Glutamatergic neuron (in vitro differentiated cells): ENCODE results near the gene RBBP8NL. TPM values are rescaled to one million over a fixed set of nuclear protein-coding genes. Genes with fewer than 3 reads are reported as not detected.
A peak's percentile ranks its signal among the peaks of the same experiment; 100 is the strongest.

Experiments used
- DNase-seq: peaks from one replicate; pipeline ENCODE4 v3.0.0; 2022
- H3K27ac Mint-ChIP-seq: one replicate; pipeline ENCODE4 v1.8.0; 2020; ENCODE audit warnings: mild to moderate bottlenecking, mixed read lengths, inconsistent platforms; ENCODE audit not compliant: unreplicated experiment
- H3K27me3 Mint-ChIP-seq: one replicate; pipeline ENCODE4 v1.8.0; 2020; ENCODE audit warnings: mild to moderate bottlenecking, moderate library complexity, mixed read lengths, inconsistent platforms; ENCODE audit not compliant: unreplicated experiment
- H3K36me3 Mint-ChIP-seq: one replicate; pipeline ENCODE4 v1.8.0; 2020; ENCODE audit warnings: mild to moderate bottlenecking, mixed read lengths, inconsistent platforms; ENCODE audit not compliant: unreplicated experiment
- H3K4me1 Mint-ChIP-seq: one replicate; pipeline ENCODE4 v1.8.0; 2020; ENCODE audit warnings: mild to moderate bottlenecking, low read depth, mixed read lengths, inconsistent platforms; ENCODE audit not compliant: unreplicated experiment
- H3K4me3 Mint-ChIP-seq: one replicate; pipeline ENCODE4 v1.8.0; 2020; ENCODE audit warnings: mild to moderate bottlenecking, mixed read lengths, inconsistent platforms; ENCODE audit not compliant: unreplicated experiment
- H3K9me3 Mint-ChIP-seq: one replicate; pipeline ENCODE4 v1.8.0; 2020; ENCODE audit warnings: mild to moderate bottlenecking, moderate library complexity, mixed read lengths, inconsistent platforms; ENCODE audit not compliant: unreplicated experiment
- CTCF ChIP-seq: fragments of 200-600 bp; sonication (generic); IDR thresholded peaks from one replicate; pipeline ENCODE4 v1.5.0; 2021; ENCODE audit not compliant: partially characterized antibody, unreplicated experiment
- total RNA-seq: library from RNA; stranded (reverse); fragmentation: NEBNext Ultra II Directional; extraction: Animal tissue kit (Norgen Biotek cat#: 25700); gene quantifications from one replicate; pipeline ENCODE4 v1.2.1, GENCODE V29; 2021; ENCODE audit not compliant: unreplicated experiment

Gene RBBP8NL
- total RNA-seq, 1 donor from 2014 or later = not detected

GRCh38 chr20:62381842-62382241, 45.5 kb downstream of the RBBP8NL start:
- TF ChIP-seq CTCF = no peak
- H3K36me3 Mint-ChIP-seq = peaks cover 6% of the 10 kb centered on the region
- peak overlapping the region; percentile 9 for H3K27ac Mint-ChIP-seq
- DNase-seq = no peak
- H3K4me3 Mint-ChIP-seq = peak overlapping the region; percentile 59
- H3K4me1 Mint-ChIP-seq = peaks cover 20% of the 10 kb centered on the region
- peaks cover 9% of the 10 kb centered on the region for H3K27me3 Mint-ChIP-seq
- peaks cover 6% of the 10 kb centered on the region for H3K9me3 Mint-ChIP-seq

GRCh38 chr20:62381202-62381797, 46.0 kb downstream of the RBBP8NL start:
- Mint-ChIP-seq H3K4me3 (no peak overlapping the region), H3K36me3 (peaks cover 6% of the 10 kb centered on the region), H3K27me3 (peaks cover 9% of the 10 kb centered on the region), H3K9me3 (peaks cover 6% of the 10 kb centered on the region), H3K4me1 (peaks cover 20% of the 10 kb centered on the region), H3K27ac (no peak overlapping the region)
- DNase-seq = no peak
- TF ChIP-seq CTCF = no peak

- Mint-ChIP-seq H3K9me3 (peaks cover 6% of the 10 kb centered on the region), H3K4me3 (no peak overlapping the region), H3K27ac (no peak overlapping the region), H3K4me1 (peaks cover 19% of the 10 kb centered on the region), H3K27me3 (peaks cover 6% of the 10 kb centered on the region), H3K36me3 (peaks cover 6% of the 10 kb centered on the region)
- no peak for DNase-seq
- TF ChIP-seq CTCF = no peak
Measured at GRCh38 chr20:62378215-62378614, 49.1 kb downstream of the RBBP8NL start.

GRCh38 chr20:62377615-62378178, 49.6 kb downstream of the RBBP8NL start:
- peaks cover 10% of the 10 kb centered on the region for H3K36me3 Mint-ChIP-seq
- H3K9me3 Mint-ChIP-seq = peaks cover 11% of the 10 kb centered on the region
- no peak for TF ChIP-seq CTCF
- H3K27me3 Mint-ChIP-seq = peaks cover 11% of the 10 kb centered on the region
- no peak for DNase-seq
- H3K4me1 Mint-ChIP-seq = peaks cover 24% of the 10 kb centered on the region
- peak overlapping the region; percentile 33 for H3K27ac Mint-ChIP-seq
- H3K4me3 Mint-ChIP-seq = no peak overlapping the region

- no peak for DNase-seq
- Mint-ChIP-seq H3K4me1 (peaks cover 21% of the 10 kb centered on the region), H3K27ac (peak overlapping the region; percentile 33), H3K27me3 (peaks cover 11% of the 10 kb centered on the region), H3K36me3 (peaks cover 9% of the 10 kb centered on the region), H3K4me3 (peak overlapping the region; percentile 35), H3K9me3 (peaks cover 10% of the 10 kb centered on the region)
- TF ChIP-seq CTCF = no peak
Measured at GRCh38 chr20:62377064-62377461, 50.3 kb downstream of the RBBP8NL start.
